ENCODE measurements around the gene SCRN3.

DNA sequence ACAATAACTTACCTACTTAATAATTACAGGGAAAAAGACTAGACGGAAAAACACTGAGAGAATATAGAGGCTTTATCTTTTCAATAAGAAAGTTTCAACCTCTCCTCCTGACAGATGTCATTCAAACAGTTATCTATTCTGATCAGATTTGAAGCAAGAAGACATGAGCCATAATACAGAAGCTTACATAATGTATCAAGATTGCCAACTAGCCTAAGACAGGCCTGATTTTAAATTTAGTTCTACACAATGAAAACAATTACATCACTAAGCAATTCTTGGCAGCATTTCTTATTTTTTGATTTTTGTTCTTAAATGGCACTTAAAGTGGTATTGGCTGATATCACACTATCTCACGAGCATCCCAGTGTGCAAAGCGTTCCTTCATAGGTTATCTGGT, 49.7 kb downstream of the SCRN3 start:
- TF ChIP-seq EP300 (IDR thresholded peaks at IDR 0.05; ENCODE audit: borderline replicate concordance): no peak
- TF ChIP-seq YY1 (IDR thresholded peaks at IDR 0.05; ENCODE audit: low read depth): no peak
- TF ChIP-seq, protein P1, sequence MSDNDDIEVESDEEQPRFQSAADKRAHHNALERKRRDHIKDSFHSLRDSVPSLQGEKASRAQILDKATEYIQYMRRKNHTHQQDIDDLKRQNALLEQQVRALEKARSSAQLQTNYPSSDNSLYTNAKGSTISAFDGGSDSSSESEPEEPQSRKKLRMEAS (IDR thresholded peaks at IDR 0.05): no peak
- TF ChIP-seq TCF12 (IDR thresholded peaks at IDR 0.05; ENCODE audit: low read depth): no peak
- TF ChIP-seq TAF1 (IDR thresholded peaks at IDR 0.05; ENCODE audit: low read depth): no peak
- no peak for TF ChIP-seq CEBPB (IDR thresholded peaks at IDR 0.05)
- no peak for TF ChIP-seq RAD21 (IDR thresholded peaks at IDR 0.05; ENCODE audit: low read depth)
- TF ChIP-seq TEAD4 (IDR thresholded peaks at IDR 0.05): no peak
- TF ChIP-seq, protein P2, sequence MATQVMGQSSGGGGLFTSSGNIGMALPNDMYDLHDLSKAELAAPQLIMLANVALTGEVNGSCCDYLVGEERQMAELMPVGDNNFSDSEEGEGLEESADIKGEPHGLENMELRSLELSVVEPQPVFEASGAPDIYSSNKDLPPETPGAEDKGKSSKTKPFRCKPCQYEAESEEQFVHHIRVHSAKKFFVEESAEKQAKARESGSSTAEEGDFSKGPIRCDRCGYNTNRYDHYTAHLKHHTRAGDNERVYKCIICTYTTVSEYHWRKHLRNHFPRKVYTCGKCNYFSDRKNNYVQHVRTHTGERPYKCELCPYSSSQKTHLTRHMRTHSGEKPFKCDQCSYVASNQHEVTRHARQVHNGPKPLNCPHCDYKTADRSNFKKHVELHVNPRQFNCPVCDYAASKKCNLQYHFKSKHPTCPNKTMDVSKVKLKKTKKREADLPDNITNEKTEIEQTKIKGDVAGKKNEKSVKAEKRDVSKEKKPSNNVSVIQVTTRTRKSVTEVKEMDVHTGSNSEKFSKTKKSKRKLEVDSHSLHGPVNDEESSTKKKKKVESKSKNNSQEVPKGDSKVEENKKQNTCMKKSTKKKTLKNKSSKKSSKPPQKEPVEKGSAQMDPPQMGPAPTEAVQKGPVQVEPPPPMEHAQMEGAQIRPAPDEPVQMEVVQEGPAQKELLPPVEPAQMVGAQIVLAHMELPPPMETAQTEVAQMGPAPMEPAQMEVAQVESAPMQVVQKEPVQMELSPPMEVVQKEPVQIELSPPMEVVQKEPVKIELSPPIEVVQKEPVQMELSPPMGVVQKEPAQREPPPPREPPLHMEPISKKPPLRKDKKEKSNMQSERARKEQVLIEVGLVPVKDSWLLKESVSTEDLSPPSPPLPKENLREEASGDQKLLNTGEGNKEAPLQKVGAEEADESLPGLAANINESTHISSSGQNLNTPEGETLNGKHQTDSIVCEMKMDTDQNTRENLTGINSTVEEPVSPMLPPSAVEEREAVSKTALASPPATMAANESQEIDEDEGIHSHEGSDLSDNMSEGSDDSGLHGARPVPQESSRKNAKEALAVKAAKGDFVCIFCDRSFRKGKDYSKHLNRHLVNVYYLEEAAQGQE (IDR thresholded peaks at IDR 0.05; ENCODE audit: low read depth): no peak
- no peak for TF ChIP-seq EGR1 (IDR thresholded peaks at IDR 0.05)
- no peak for TF ChIP-seq CREB1 (IDR thresholded peaks at IDR 0.05; ENCODE audit: low read depth)
- no peak for TF ChIP-seq NFIC (IDR thresholded peaks at IDR 0.05)
- TF ChIP-seq FOXM1 (IDR thresholded peaks at IDR 0.05; ENCODE audit: borderline replicate concordance, low read depth): no peak
- no peak for TF ChIP-seq ZBTB7A (IDR thresholded peaks at IDR 0.05; ENCODE audit: low read depth)
